B cell (primary cell): ENCODE data around the gene NRN1. TPM values are rescaled to one million over a fixed set of nuclear protein-coding genes. Genes with fewer than 3 reads are reported as not detected.

Source experiments
- ATAC-seq: fragments of 200-7000 bp; cut with Tn5 transposase; one replicate; pipeline ENCODE4 v1.10.0; 2021; ENCODE audit warnings: low read depth, mild to moderate bottlenecking, moderate number of reproducible peaks, moderate library complexity
- CTCF ChIA-PET: fragments of 350-600 bp; sonication (Branson Sonifier 250); formaldehyde crosslinking; loops from one replicate; lab custom pipeline; 2021; ENCODE audit warnings: antibody characterized with exemption, inconsistent platforms; lab: Charles Lee
- POLR2A ChIA-PET: fragments of 350-600 bp; sonication (Branson Sonifier 250); formaldehyde crosslinking; loops from one replicate; lab custom pipeline; 2021; ENCODE audit warnings: antibody characterized with exemption; lab: Charles Lee
- DNase-seq: peaks from one replicate; pipeline ENCODE4 v3.0.0; 2013
- H2AFZ ChIP-seq: 2 replicates; pipeline ENCODE4 v1.6.1; 2012; ENCODE audit warnings: mild to moderate bottlenecking, low read depth, low read length; ENCODE audit not compliant: insufficient read depth, poor library complexity, severe bottlenecking
- H3K27ac ChIP-seq, 2 donors: 1 replicate in 1 of 2; 2 replicates in 1 of 2; pipeline ENCODE4 v1.5.1; 2012 to 2013; ENCODE audit warnings: low read length in 2 of 2, mild to moderate bottlenecking in 2 of 2, moderate library complexity in 1 of 2
- H3K27me3 ChIP-seq, 4 experiments: fragments of 200-600 bp in 1 of 4; sonication (generic) in 1 of 4; replicated peaks in 1 of 4; 1 replicate in 2 of 4; 2 replicates in 2 of 4; pipeline versions ENCODE4 v1.6.1 to v1.7.0; 2013 to 2016; ENCODE audit warnings: low read length in 3 of 4, mild to moderate bottlenecking in 2 of 4, mixed read lengths in 1 of 4, moderate library complexity in 1 of 4; ENCODE audit not compliant: insufficient read depth in 4 of 4, control insufficient read depth in 3 of 4; ENCODE audit errors: control extremely low read depth in 1 of 4
- H3K36me3 ChIP-seq, 2 experiments: replicated peaks in 1 of 2; 1 replicate in 1 of 2; 2 replicates in 1 of 2; pipeline versions ENCODE4 v1.6.1 to v1.7.1; 2013; ENCODE audit warnings: low read length in 1 of 2; ENCODE audit not compliant: insufficient read depth in 2 of 2, control insufficient read depth in 1 of 2; ENCODE audit errors: control extremely low read depth in 1 of 2, extremely low read depth in 1 of 2
- H3K4me1 ChIP-seq, 2 donors: fragments of 200-600 bp in 1 of 2; sonication (generic) in 1 of 2; 1 replicate in 1 of 2; 2 replicates in 1 of 2; pipeline versions ENCODE4 v1.5.1 to v1.6.1; 2013 to 2017; ENCODE audit warnings: low read length in 2 of 2; ENCODE audit not compliant: control insufficient read depth in 2 of 2, insufficient read depth in 2 of 2
- H3K4me2 ChIP-seq: replicated peaks from 2 replicates; pipeline ENCODE3; 2012; ENCODE audit warnings: mild to moderate bottlenecking, low read depth, low read length; ENCODE audit not compliant: poor library complexity, severe bottlenecking
- H3K4me3 ChIP-seq, 5 experiments: fragments of 200-600 bp in 1 of 5; sonication (generic) in 1 of 5; 1 replicate in 3 of 5; 2 replicates in 2 of 5; pipeline versions ENCODE4 v1.5.1 to v1.7.0; 2011 to 2016; ENCODE audit warnings: low read length in 4 of 5, mild to moderate bottlenecking in 4 of 5, low read depth in 2 of 5, control low read depth in 1 of 5, moderate library complexity in 1 of 5; ENCODE audit not compliant: insufficient read depth in 1 of 5; ENCODE audit errors: control extremely low read depth in 1 of 5, extremely low read depth in 1 of 5
- H3K79me2 ChIP-seq: fragments of 200-600 bp; sonication (generic); one replicate; pipeline ENCODE4 v1.6.0; 2016; ENCODE audit warnings: low read length; ENCODE audit not compliant: control insufficient read depth, insufficient read depth
- H3K9ac ChIP-seq: fragments of 200-600 bp; sonication (generic); 2 replicates; pipeline ENCODE4 v1.6.1; 2017; ENCODE audit warnings: mild to moderate bottlenecking, low read length, moderate library complexity
- H3K9me3 ChIP-seq, 3 donors: one replicate each; pipeline versions ENCODE4 v1.6.1 to v1.7.1; 2013; ENCODE audit warnings: low read length in 2 of 3; ENCODE audit not compliant: control insufficient read depth in 2 of 3, insufficient read depth in 1 of 3; ENCODE audit errors: control extremely low read depth in 1 of 3
- H4K20me1 ChIP-seq: 2 replicates; pipeline ENCODE4 v1.6.0; 2012; ENCODE audit warnings: mild to moderate bottlenecking, low read length; ENCODE audit not compliant: insufficient read depth, control insufficient read depth, poor library complexity, severe bottlenecking
- H3K27ac Mint-ChIP-seq: one replicate; pipeline ENCODE4 v1.8.0; 2021; ENCODE audit warnings: mixed read lengths
- H3K27me3 Mint-ChIP-seq: one replicate; pipeline ENCODE4 v1.8.0; 2021; ENCODE audit warnings: mixed read lengths
- H3K4me1 Mint-ChIP-seq: one replicate; pipeline ENCODE4 v1.8.0; 2021; ENCODE audit warnings: mixed read lengths
- H3K4me3 Mint-ChIP-seq: one replicate; pipeline ENCODE4 v1.8.0; 2021; ENCODE audit warnings: mixed read lengths
- H3K9me3 Mint-ChIP-seq: one replicate; pipeline ENCODE4 v1.8.0; 2022; ENCODE audit warnings: mixed read lengths; ENCODE audit not compliant: insufficient read depth
- CTCF ChIP-seq: fragments of 200-600 bp; IDR thresholded peaks from one replicate; pipeline ENCODE4 v1.8.0; 2022; ENCODE audit warnings: antibody characterized with exemption, mild to moderate bottlenecking
- EZH2 ChIP-seq: IDR thresholded peaks from 2 replicates; pipeline ENCODE4 v1.6.1; 2012; ENCODE audit warnings: borderline replicate concordance, low read depth, mild to moderate bottlenecking, moderate library complexity, low read length; ENCODE audit not compliant: insufficient read depth, poor library complexity, severe bottlenecking
- WGBS: methylation state at CpG from one replicate; pipeline ENCODE4 v1.1.5; 2013; ENCODE audit warnings: missing lambda C conversion rate; ENCODE audit not compliant: insufficient coverage; 5-methylcytosine and 5-hydroxymethylcytosine counted together
- intact Hi-C: fragments of 100-400 bp; cut with micrococcal nuclease; formaldehyde crosslinking; loops from one replicate; pipeline ENCODE4 v1.10.0; 2022
- polyA plus RNA-seq: library from polyadenylated mRNA; depleted of rRNA; stranded (reverse); fragments of >200 nt; gene quantifications from 2 replicates; pipeline ENCODE4 v1.2.3, GENCODE V29; 2012
- total RNA-seq, 2 donors: library from RNA; stranded (reverse); fragments of 120-200 nt in 1 of 2; gene quantifications; 1 replicate in 1 of 2; 2 replicates in 1 of 2; pipeline versions ENCODE4 v1.2.3 to v1.2.4, GENCODE V29; 2013 to 2022

Gene NRN1
- total and polyA plus RNA-seq, 2 donors (not counting 1 experiment from before 2014, with no cell fraction given), result 0.51 TPM; not detected in 1

- DNase-seq (peak; percentile 40), ATAC-seq (no peak)
- no peaks in the 10 kb centered on the region for H3K79me2 ChIP-seq
- peaks cover 0 to 97% (median 93%) of the 10 kb centered on the region in 4 experiments for H3K27me3 ChIP-seq
- ChIA-PET CTCF (interaction anchor here (1.3 to 2.0 kb wide), 2 partner anchors 10 to 534 kb away, joined by 5 read pairs; no protein-coding TSS in a partner anchor), POLR2A (no interaction called here)
- H3K36me3 ChIP-seq, result no peaks in the 10 kb centered on the region
- peaks cover 2 to 87% (median 57%) of the 10 kb centered on the region in 3 donors for H3K9me3 ChIP-seq
- Mint-ChIP-seq H3K4me1 (peaks cover 59% of the 10 kb centered on the region), H3K4me3 (peak overlapping the region; percentile 86), H3K27ac (peak overlapping the region; percentile 81), H3K9me3 (peaks cover 14% of the 10 kb centered on the region), H3K27me3 (peaks cover 77% of the 10 kb centered on the region)
- no peak overlapping the region for H3K27ac ChIP-seq
- peak overlapping the region; percentile 25 for H3K9ac ChIP-seq
- TF ChIP-seq CTCF, result no peak
- TF ChIP-seq EZH2, result no peak
- WGBS, result 19% methylated on average over 35 of the region's 37 CpGs
- H3K4me3 ChIP-seq, result peak overlapping the region in 4 of 5 experiments; percentile 30 to 60 (median 39)
- peaks cover 69 to 89% of the 10 kb centered on the region in 2 donors for H3K4me1 ChIP-seq
- intact Hi-C loops, result no loop called here
- peaks cover 7% of the 10 kb centered on the region for H4K20me1 ChIP-seq
- H2AFZ ChIP-seq, result no peak overlapping the region
- H3K4me2 ChIP-seq, result peak overlapping the region; percentile 65
These were observed 2.2 kb downstream of the NRN1 start for GRCh38 chr6:6004390-6004995.
